Lower lobe of right lung (tissue), 2 donors: Measurements from ENCODE around the gene DCUN1D5. TPM values are rescaled to one million over a fixed set of nuclear protein-coding genes. Genes with fewer than 3 reads are reported as not detected.

Experiments
- ATAC-seq, 2 donors: fragments of 200-7000 bp; cut with Tn5 transposase; one replicate each; pipeline ENCODE4 v1.9.1; 2020 to 2022; ENCODE audit warnings: mild to moderate bottlenecking in 2 of 2, moderate library complexity in 2 of 2
- DNase-seq: peaks from one replicate; pipeline ENCODE4 v3.0.0-alpha.2; 2020
- H3K27ac ChIP-seq: fragments of 200-600 bp; one replicate; pipeline ENCODE4 v1.8.0; 2022
- H3K27me3 ChIP-seq: fragments of 200-600 bp; one replicate; pipeline ENCODE4 v1.8.0; 2022; ENCODE audit warnings: low read depth
- H3K36me3 ChIP-seq: fragments of 200-600 bp; one replicate; pipeline ENCODE4 v1.8.0; 2022; ENCODE audit warnings: mild to moderate bottlenecking
- H3K4me1 ChIP-seq: fragments of 200-600 bp; one replicate; pipeline ENCODE4 v1.8.0; 2022
- H3K4me3 ChIP-seq: fragments of 200-600 bp; one replicate; pipeline ENCODE4 v1.8.0; 2022; ENCODE audit warnings: mild to moderate bottlenecking
- H3K9me3 ChIP-seq: fragments of 200-600 bp; one replicate; pipeline ENCODE4 v1.8.0; 2022
- CTCF ChIP-seq: fragments of 200-600 bp; IDR thresholded peaks from one replicate; pipeline ENCODE4 v1.8.0; 2022; ENCODE audit warnings: antibody characterized with exemption, mild to moderate bottlenecking
- intact Hi-C: fragments of 100-400 bp; cut with DNase I; formaldehyde crosslinking; loops from one replicate; pipeline ENCODE4 v1.11.0; 2022
- total RNA-seq: library from RNA; stranded (reverse); fragmentation: NEBNext Ultra II Directional; extraction: Animal tissue kit (Norgen Biotek cat#: 25700); gene quantifications from one replicate; pipeline ENCODE4 v1.2.1, GENCODE V29; 2021
- donor health status: DM: no; HTN: yes; CAD: no; lungs with severe emphysema.

Gene DCUN1D5
- total RNA-seq, 1 donor from 2014 or later = 18.1 TPM

DNA sequence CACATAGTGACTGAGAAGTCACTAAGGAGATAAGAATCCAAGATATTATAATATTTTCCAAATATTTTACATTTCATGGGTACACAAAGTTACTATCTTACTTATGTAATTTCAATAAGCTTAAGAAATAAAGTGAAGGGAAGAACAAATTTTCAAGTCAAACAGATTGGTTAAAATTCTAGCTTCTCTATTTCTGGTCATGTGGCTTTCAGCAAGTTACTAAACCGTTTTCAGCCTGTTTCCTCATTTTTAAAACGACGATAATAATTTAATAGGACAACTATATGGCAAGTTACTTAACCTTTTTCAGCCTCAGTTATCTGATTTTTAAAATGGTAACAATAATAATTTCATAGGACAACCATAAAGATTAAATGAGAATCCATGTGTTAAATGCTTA is 15.6 kb downstream of the DCUN1D5 start:
- peaks cover 54% of the 10 kb centered on the region for H3K36me3 ChIP-seq
- no peaks in the 10 kb centered on the region for H3K9me3 ChIP-seq
- no peak overlapping the region for H3K4me3 ChIP-seq
- H3K27me3 ChIP-seq = no peaks in the 10 kb centered on the region
- H3K4me1 ChIP-seq = no peaks in the 10 kb centered on the region
- intact Hi-C loops = no loop called here
- no peak for TF ChIP-seq CTCF
- no peak for ATAC-seq
- H3K27ac ChIP-seq = no peak overlapping the region
- DNase-seq = no peak

- intact Hi-C loops = no loop called here
- Histone ChIP-seq H3K36me3 (peaks cover 14% of the 10 kb centered on the region), H3K4me3 (no peak overlapping the region), H3K9me3 (no peaks in the 10 kb centered on the region), H3K27ac (no peak overlapping the region), H3K27me3 (no peaks in the 10 kb centered on the region), H3K4me1 (peaks cover 11% of the 10 kb centered on the region)
- DNase-seq = no peak
- TF ChIP-seq CTCF = no peak
- no peak for ATAC-seq
Measured at GRCh38 chr11:103071008-103071407, 21.0 kb downstream of the DCUN1D5 start.

GRCh38 chr11:103070142-103070541 is 21.8 kb downstream of the DCUN1D5 start:
- Histone ChIP-seq H3K36me3 (peaks cover 17% of the 10 kb centered on the region), H3K27ac (no peak overlapping the region), H3K4me1 (peaks cover 11% of the 10 kb centered on the region), H3K9me3 (no peaks in the 10 kb centered on the region), H3K4me3 (no peak overlapping the region), H3K27me3 (no peaks in the 10 kb centered on the region)
- DNase-seq = no peak
- TF ChIP-seq CTCF = no peak
- ATAC-seq = no peak
- intact Hi-C loops = no loop called here

DNA sequence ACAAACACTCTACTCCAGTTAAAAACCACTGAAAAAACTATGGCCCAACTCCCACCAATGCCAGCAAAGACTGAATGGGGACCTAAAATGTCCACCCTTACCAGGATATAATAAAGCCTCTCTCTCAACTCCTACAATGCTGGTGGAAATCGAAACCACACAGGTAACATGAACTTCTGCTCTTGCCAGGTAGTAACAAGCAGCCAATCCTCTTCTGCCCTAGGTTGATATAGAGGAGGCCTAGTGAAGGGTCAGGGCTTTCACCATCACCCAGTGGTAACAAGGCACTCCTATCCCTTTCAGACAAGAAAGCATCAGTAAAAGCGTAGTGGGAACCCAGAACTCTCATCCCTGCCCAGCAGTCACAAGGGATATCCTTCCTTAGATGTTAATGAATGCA is 22.6 kb downstream of the DCUN1D5 start:
- no peak overlapping the region for H3K4me3 ChIP-seq
- DNase-seq (no peak), ATAC-seq (no peak)
- no peaks in the 10 kb centered on the region for H3K9me3 ChIP-seq
- peaks cover 19% of the 10 kb centered on the region for H3K36me3 ChIP-seq
- no peak overlapping the region for H3K27ac ChIP-seq
- intact Hi-C loops = no loop called here
- TF ChIP-seq CTCF = no peak
- no peaks in the 10 kb centered on the region for H3K27me3 ChIP-seq
- H3K4me1 ChIP-seq = peaks cover 11% of the 10 kb centered on the region

- Histone ChIP-seq H3K4me1 (peaks cover 11% of the 10 kb centered on the region), H3K27ac (no peak overlapping the region), H3K27me3 (no peaks in the 10 kb centered on the region), H3K9me3 (no peaks in the 10 kb centered on the region), H3K36me3 (peaks cover 34% of the 10 kb centered on the region), H3K4me3 (no peak overlapping the region)
- no peak for TF ChIP-seq CTCF
- intact Hi-C loops = no loop called here
- no peak for ATAC-seq
- DNase-seq = no peak
Measured at GRCh38 chr11:103067118-103067517, 24.8 kb downstream of the DCUN1D5 start.

DNA sequence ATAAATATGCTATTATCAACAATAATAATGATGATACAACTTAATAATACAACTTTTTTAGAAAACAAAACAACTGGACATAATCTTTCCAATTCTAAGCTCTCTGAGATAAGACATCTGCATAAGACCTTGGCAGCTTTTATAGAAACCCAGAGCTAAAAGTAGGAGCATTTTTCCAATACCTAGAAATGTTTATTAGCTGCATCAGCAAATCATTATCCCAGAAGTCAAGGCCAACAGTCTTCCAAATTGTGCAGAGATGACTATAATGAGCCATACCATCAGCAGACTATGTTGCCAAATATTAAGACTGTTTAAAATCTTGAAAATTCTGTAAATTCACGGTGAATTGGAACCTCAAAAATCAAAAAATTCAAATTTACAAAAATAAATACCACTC is 30.3 kb downstream of the DCUN1D5 start:
- Histone ChIP-seq H3K27me3 (no peaks in the 10 kb centered on the region), H3K9me3 (no peaks in the 10 kb centered on the region), H3K27ac (no peak overlapping the region), H3K4me1 (peaks cover under 1% of the 10 kb centered on the region), H3K36me3 (peaks cover 65% of the 10 kb centered on the region), H3K4me3 (no peak overlapping the region)
- DNase-seq (no peak), ATAC-seq (no peak)
- TF ChIP-seq CTCF = no peak
- intact Hi-C loops = no loop called here
